ENCODE results near the gene DOLPP1. TPM values are rescaled to one million over a fixed set of nuclear protein-coding genes. Genes with fewer than 3 reads are reported as not detected.
"Not testable (repeated sequence)": the region's sequence is repeated elsewhere in the genome, so short reads cannot be mapped to it uniquely, and the experiment has no call there.

The DOLPP1 gene
- total RNA-seq, 1 donor: 10.5 TPM

DNA sequence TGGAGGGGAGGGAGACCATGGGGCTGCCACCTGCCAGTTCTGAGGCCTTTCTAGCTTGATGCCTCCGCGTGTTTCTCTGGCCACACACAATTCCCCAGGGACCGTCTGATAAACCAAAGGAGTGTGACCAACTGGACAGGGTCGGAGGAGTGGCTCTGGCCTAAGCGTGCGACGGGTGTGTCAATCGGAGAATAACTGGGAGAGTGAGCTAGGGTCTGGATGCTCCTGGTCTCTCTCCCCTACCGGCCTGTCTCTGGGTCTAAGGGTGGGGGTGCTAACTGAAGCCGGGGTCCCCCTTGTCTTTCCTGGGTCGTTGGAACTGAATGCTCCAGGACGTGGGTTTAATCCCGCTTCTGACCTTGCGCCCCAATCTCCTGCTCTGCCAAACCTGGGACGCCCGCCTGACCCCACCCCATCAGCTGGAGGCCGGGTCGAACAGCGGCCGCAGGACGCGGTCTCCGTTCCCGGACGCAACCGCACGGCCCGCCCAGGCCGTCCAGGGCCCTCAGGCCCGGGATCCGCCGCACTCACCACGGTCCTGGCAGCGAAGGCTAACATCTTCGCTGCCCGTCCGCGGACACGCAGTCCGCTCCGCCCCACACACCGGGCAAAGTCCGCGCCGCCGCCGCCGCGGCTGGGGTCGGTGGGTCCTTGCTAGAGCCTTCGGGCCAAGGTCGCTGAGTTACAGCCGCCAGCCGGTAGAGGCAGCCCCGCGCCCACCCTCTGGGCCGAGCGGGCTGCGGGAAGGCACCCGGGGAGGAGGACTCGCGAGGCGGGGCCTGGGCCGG lies 29.2 kb downstream of the DOLPP1 start:
- peak; percentile 95 for DNase-seq (ENCODE audit: insufficient read length, low spot score, missing footprints)
- TF ChIP-seq, protein P1, sequence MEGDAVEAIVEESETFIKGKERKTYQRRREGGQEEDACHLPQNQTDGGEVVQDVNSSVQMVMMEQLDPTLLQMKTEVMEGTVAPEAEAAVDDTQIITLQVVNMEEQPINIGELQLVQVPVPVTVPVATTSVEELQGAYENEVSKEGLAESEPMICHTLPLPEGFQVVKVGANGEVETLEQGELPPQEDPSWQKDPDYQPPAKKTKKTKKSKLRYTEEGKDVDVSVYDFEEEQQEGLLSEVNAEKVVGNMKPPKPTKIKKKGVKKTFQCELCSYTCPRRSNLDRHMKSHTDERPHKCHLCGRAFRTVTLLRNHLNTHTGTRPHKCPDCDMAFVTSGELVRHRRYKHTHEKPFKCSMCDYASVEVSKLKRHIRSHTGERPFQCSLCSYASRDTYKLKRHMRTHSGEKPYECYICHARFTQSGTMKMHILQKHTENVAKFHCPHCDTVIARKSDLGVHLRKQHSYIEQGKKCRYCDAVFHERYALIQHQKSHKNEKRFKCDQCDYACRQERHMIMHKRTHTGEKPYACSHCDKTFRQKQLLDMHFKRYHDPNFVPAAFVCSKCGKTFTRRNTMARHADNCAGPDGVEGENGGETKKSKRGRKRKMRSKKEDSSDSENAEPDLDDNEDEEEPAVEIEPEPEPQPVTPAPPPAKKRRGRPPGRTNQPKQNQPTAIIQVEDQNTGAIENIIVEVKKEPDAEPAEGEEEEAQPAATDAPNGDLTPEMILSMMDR (IDR thresholded peaks at IDR 0.05; ENCODE audit: extremely low read depth, low read depth, low read length): no peak
- Histone ChIP-seq H3K4me2 (ENCODE audit: insufficient read depth, low read length) (peak overlapping the region; percentile 97), H3K4me1 (ENCODE audit: insufficient read depth, low read length) (peaks cover 14% of the 10 kb centered on the region), H3K9me3 (ENCODE audit: low read depth, low read length) (no peaks in the 10 kb centered on the region), H2AFZ (ENCODE audit: low read length) (peak overlapping the region; percentile 88), H3K27me3 (ENCODE audit: insufficient read depth, low read length) (no peaks in the 10 kb centered on the region), H3K36me3 (ENCODE audit: insufficient read depth, low read length) (peaks cover 11% of the 10 kb centered on the region), H3K79me2 (ENCODE audit: insufficient read depth, low read length) (peaks cover 50% of the 10 kb centered on the region), H4K20me1 (ENCODE audit: insufficient read depth, low read length) (peaks cover 14% of the 10 kb centered on the region), H3K27ac (ENCODE audit: low read depth, low read length) (peak overlapping the region; percentile 69), H3K4me3 (ENCODE audit: insufficient read depth, low read length) (peak overlapping the region; percentile 86)

DNA sequence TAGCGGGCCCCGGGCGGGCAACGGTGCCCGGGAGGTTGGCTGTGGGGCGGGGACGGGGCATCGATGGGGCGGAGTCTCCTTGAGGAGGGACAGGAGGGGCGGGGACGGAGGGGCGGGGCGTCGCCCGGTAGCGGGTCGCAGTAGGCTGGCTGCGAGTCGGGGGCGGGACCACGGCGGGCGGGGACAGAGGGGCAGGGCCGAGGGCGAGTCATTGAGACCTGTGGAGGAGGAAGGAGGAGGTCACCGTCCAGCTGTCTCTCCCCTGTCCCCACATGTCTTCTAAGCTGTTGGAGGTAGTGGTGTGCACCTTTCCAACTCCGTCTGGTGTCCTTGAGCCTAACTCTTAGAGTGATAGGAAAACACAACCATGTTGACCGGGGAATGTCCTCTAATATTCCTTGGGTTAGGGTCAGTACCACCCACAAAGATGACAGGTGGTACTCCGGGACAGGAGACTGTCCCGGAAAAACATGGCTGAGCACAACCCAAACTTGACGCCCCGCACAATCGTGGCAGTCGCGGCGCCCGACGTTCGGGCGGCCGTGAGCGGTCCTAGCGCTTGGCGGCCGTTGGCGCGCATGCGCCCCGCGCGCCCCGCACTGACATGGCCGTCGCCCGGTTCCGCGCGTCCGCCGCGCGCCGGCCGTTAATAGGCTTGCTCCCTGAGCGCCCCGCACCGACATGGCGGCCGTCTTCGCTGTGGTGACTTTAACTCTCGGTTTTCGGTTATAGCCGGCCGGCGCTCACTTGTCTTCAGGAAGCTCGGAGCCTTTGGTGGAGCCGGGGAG lies 30.0 kb downstream of the DOLPP1 start, which contains the start of the genes CRAT and PTPA:
TSS of gene CRAT (minus strand) at position 54 of the 788 bp plus-strand sequence. CDS start 284 bp downstream, outside the sequence.
TSS of gene PTPA (plus strand) at position 676 of the 788 bp plus-strand sequence. CDS start 186 bp downstream, outside the sequence.
- H3K4me1 ChIP-seq (ENCODE audit: insufficient read depth, low read length): peaks cover 14% of the 10 kb centered on the region
- peaks cover 11% of the 10 kb centered on the region for H3K36me3 ChIP-seq (ENCODE audit: insufficient read depth, low read length)
- TF ChIP-seq, protein P1 (IDR thresholded peaks at IDR 0.05; ENCODE audit: extremely low read depth, low read depth, low read length): no peak
- H3K27ac ChIP-seq (ENCODE audit: low read depth, low read length): peak within 1 kb of the TSS; percentile 92
- no peaks in the 10 kb centered on the region for H3K9me3 ChIP-seq (ENCODE audit: low read depth, low read length)
- peaks cover 14% of the 10 kb centered on the region for H4K20me1 ChIP-seq (ENCODE audit: insufficient read depth, low read length)
- H3K79me2 ChIP-seq (ENCODE audit: insufficient read depth, low read length): peaks cover 55% of the 10 kb centered on the region
- H2AFZ ChIP-seq (ENCODE audit: low read length): peak within 1 kb of the TSS; percentile 96
- peak; percentile 100 for DNase-seq (ENCODE audit: insufficient read length, low spot score, missing footprints)
- H3K4me2 ChIP-seq (ENCODE audit: insufficient read depth, low read length): peak within 1 kb of the TSS; percentile 100
- no peaks in the 10 kb centered on the region for H3K27me3 ChIP-seq (ENCODE audit: insufficient read depth, low read length)
- peak within 1 kb of the TSS; percentile 86 for H3K4me3 ChIP-seq (ENCODE audit: insufficient read depth, low read length)

DNA sequence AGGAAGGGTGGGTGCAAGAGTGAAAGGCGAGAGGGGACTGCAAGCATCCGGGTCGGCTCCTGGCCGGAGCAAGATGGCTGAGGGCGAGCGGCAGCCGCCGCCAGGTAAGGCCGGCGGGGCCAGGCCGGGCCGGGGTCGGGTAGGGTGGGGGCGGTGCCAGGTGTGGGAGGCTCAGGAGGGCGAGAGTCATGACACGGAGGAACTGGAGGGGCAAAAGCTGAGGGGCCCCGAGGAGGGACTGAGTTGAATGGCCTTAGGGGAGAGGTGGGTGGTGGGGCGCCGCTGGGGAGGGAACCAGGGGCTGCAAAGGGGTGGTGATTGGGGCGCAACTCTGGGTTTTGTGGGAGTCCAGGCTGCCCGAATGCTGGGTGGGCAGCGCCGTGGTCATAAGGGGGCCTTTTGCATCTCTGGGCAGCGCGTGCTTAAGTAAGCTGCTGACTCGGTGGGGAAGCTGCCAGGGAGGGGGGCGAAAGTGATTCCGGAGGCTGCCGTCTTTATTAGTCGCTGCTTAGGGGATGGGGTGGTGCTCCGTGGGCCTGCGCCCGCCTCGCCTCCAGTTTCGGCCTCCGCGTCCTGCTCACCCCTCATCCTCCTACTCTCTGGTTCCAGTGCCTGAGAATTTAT lies 30.7 kb downstream of the DOLPP1 start:
- peak overlapping the region; percentile 86 for H3K4me3 ChIP-seq (ENCODE audit: insufficient read depth, low read length)
- H3K9me3 ChIP-seq (ENCODE audit: low read depth, low read length): no peaks in the 10 kb centered on the region
- peaks cover 11% of the 10 kb centered on the region for H3K36me3 ChIP-seq (ENCODE audit: insufficient read depth, low read length)
- DNase-seq (ENCODE audit: insufficient read length, low spot score, missing footprints): peak; percentile 91
- TF ChIP-seq, protein P1 (IDR thresholded peaks at IDR 0.05; ENCODE audit: extremely low read depth, low read depth, low read length): no peak
- H3K27ac ChIP-seq (ENCODE audit: low read depth, low read length): peak overlapping the region; percentile 92
- peaks cover 14% of the 10 kb centered on the region for H4K20me1 ChIP-seq (ENCODE audit: insufficient read depth, low read length)
- peak overlapping the region; percentile 88 for H2AFZ ChIP-seq (ENCODE audit: low read length)
- H3K79me2 ChIP-seq (ENCODE audit: insufficient read depth, low read length): peaks cover 58% of the 10 kb centered on the region
- H3K4me2 ChIP-seq (ENCODE audit: insufficient read depth, low read length): peak overlapping the region; percentile 100
- no peaks in the 10 kb centered on the region for H3K27me3 ChIP-seq (ENCODE audit: insufficient read depth, low read length)
- H3K4me1 ChIP-seq (ENCODE audit: insufficient read depth, low read length): peaks cover 14% of the 10 kb centered on the region

DNA sequence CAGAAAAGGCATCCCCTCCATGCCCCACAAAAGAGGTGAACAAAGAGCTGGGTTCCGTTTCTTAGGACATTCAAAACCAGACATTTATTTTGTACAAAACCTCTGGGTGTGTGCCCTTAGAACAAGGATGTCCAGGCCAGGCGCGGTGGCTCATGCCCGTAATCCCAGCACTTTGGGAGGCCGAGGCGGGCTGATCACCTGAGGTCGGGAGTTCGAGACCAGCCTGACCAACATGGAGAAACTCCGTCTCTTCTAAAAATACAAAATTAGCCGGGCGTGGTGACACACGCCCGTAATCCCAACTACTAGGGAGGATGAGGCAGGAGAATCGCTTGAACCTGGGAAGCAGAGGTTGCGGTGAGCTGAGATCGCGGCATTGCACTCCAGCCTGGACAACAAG lies 31.6 kb downstream of the DOLPP1 start:
- not testable (repeated sequence) for DNase-seq (ENCODE audit: insufficient read length, low spot score, missing footprints); H3K36me3 ChIP-seq (ENCODE audit: insufficient read depth, low read length); H3K27me3 ChIP-seq (ENCODE audit: insufficient read depth, low read length); H3K9me3 ChIP-seq (ENCODE audit: low read depth, low read length); H3K27ac ChIP-seq (ENCODE audit: low read depth, low read length)
- Histone ChIP-seq H3K79me2 (ENCODE audit: insufficient read depth, low read length) (peaks cover 66% of the 10 kb centered on the region), H3K4me1 (ENCODE audit: insufficient read depth, low read length) (peaks cover 14% of the 10 kb centered on the region), H3K4me2 (ENCODE audit: insufficient read depth, low read length) (peak overlapping the region; percentile 100), H2AFZ (ENCODE audit: low read length) (peak overlapping the region; percentile 88), H3K4me3 (ENCODE audit: insufficient read depth, low read length) (peak overlapping the region; percentile 86), H4K20me1 (ENCODE audit: insufficient read depth, low read length) (peaks cover 15% of the 10 kb centered on the region)

All from osteoblast (primary cell).